ENCODE data around the gene FA2H.

FA2H gene

DNA sequence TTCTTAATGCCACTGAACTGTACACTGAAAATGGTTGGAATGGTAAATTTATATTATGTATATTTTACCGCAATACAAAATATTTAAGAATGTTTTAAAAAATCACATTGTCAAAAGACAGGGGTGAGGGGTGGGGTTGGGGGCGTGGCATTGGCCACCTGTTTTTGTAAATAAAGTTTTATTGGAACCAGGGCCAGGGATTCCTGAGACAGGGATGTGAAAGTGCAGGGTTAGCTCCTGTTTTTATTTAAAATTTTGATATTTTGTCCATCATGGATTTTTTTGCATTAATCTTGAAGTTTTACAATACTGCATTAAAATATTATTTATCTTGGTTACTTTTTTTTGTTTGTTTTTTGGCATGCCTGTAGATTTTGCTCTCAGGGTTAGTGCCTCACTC, 2.3 kb upstream of the FA2H start:
- Histone ChIP-seq H3K9ac (ENCODE audit: low read length) (no peak overlapping the region), H2BK5ac (ENCODE audit: low read depth, low read length, poor library complexity) (no peak overlapping the region), H3K79me1 (ENCODE audit: low read length) (no peaks in the 10 kb centered on the region), H2AK5ac (ENCODE audit: low read length) (no peak overlapping the region), H3K4me2 (ENCODE audit: low read length) (no peak overlapping the region), H3K4me3 (ENCODE audit: low read depth, low read length) (no peak overlapping the region), H3K27ac (ENCODE audit: low read depth, low read length) (no peak overlapping the region), H3K27me3 (ENCODE audit: insufficient read depth, low read length) (peaks cover 5% of the 10 kb centered on the region), H3K79me2 (ENCODE audit: control insufficient read depth, insufficient read depth, low read length, poor library complexity) (no peaks in the 10 kb centered on the region), H3K9me3 (ENCODE audit: insufficient read depth, low read depth, low read length) (no peaks in the 10 kb centered on the region), H3K14ac (ENCODE audit: low read length) (no peak overlapping the region), H3K36me3 (ENCODE audit: control insufficient read depth in 1 of 2, insufficient read depth in 2 of 2, low read length in 2 of 2) (no peaks in the 10 kb centered on the region), H4K8ac (ENCODE audit: low read depth, low read length) (no peak overlapping the region), H3K23ac (ENCODE audit: low read length) (no peak overlapping the region), H4K12ac (ENCODE audit: low read depth, low read length) (no peak overlapping the region), H3K4me1 (ENCODE audit: control insufficient read depth in 1 of 2, insufficient read depth in 2 of 2, low read length in 2 of 2) (peaks cover 3 to 9% of the 10 kb centered on the region in 2 experiments), H2BK120ac (ENCODE audit: insufficient read depth, low read length, poor library complexity) (no peak overlapping the region), H4K91ac (ENCODE audit: low read depth, low read length) (no peak overlapping the region), H2AFZ (ENCODE audit: insufficient read depth, low read length, poor library complexity) (no peak overlapping the region), H2BK12ac (ENCODE audit: low read length) (no peak overlapping the region), H3K18ac (ENCODE audit: low read length) (no peak overlapping the region), H3K4ac (ENCODE audit: low read depth, low read length) (no peak overlapping the region)
- no CpG with 5 or more reads among the region's 2 CpGs for WGBS (ENCODE audit: extremely low coverage, insufficient coverage, insufficient read length)
- no peak for DNase-seq

GRCh38 chr16:74775255-74775654, 635 bp upstream of the FA2H start:
- Histone ChIP-seq H3K9ac (ENCODE audit: low read length) (no peak overlapping the region), H3K27ac (ENCODE audit: low read depth, low read length) (no peak overlapping the region), H2BK120ac (ENCODE audit: insufficient read depth, low read length, poor library complexity) (no peak overlapping the region), H2BK5ac (ENCODE audit: low read depth, low read length, poor library complexity) (no peak overlapping the region), H2BK12ac (ENCODE audit: low read length) (no peak overlapping the region), H3K14ac (ENCODE audit: low read length) (no peak overlapping the region), H3K79me2 (ENCODE audit: control insufficient read depth, insufficient read depth, low read length, poor library complexity) (no peaks in the 10 kb centered on the region), H2AFZ (ENCODE audit: insufficient read depth, low read length, poor library complexity) (no peak overlapping the region), H3K23ac (ENCODE audit: low read length) (no peak overlapping the region), H3K79me1 (ENCODE audit: low read length) (no peaks in the 10 kb centered on the region), H4K91ac (ENCODE audit: low read depth, low read length) (no peak overlapping the region), H3K9me3 (ENCODE audit: insufficient read depth, low read depth, low read length) (no peaks in the 10 kb centered on the region), H4K12ac (ENCODE audit: low read depth, low read length) (no peak overlapping the region), H3K36me3 (ENCODE audit: control insufficient read depth in 1 of 2, insufficient read depth in 2 of 2, low read length in 2 of 2) (no peaks in the 10 kb centered on the region), H4K8ac (ENCODE audit: low read depth, low read length) (no peak overlapping the region), H3K27me3 (ENCODE audit: insufficient read depth, low read length) (peaks cover 5% of the 10 kb centered on the region), H3K4ac (ENCODE audit: low read depth, low read length) (no peak overlapping the region), H3K4me1 (ENCODE audit: control insufficient read depth in 1 of 2, insufficient read depth in 2 of 2, low read length in 2 of 2) (peaks cover 3 to 9% of the 10 kb centered on the region in 2 experiments), H3K4me3 (ENCODE audit: low read depth, low read length) (no peak overlapping the region), H3K18ac (ENCODE audit: low read length) (no peak overlapping the region), H2AK5ac (ENCODE audit: low read length) (no peak overlapping the region), H3K4me2 (ENCODE audit: low read length) (peak overlapping the region; percentile 86)
- no CpG with 5 or more reads among the region's 5 CpGs for WGBS (ENCODE audit: extremely low coverage, insufficient coverage, insufficient read length)
- no peak for DNase-seq

- peaks cover 3 to 9% of the 10 kb centered on the region in 2 experiments for H3K4me1 ChIP-seq (ENCODE audit: control insufficient read depth in 1 of 2, insufficient read depth in 2 of 2, low read length in 2 of 2)
- no peak overlapping the region for H2AK5ac ChIP-seq (ENCODE audit: low read length)
- H3K23ac ChIP-seq (ENCODE audit: low read length), result no peak overlapping the region
- no CpG with 5 or more reads among the region's 14 CpGs for WGBS (ENCODE audit: extremely low coverage, insufficient coverage, insufficient read length)
- peak overlapping the region; percentile 25 for H3K4me3 ChIP-seq (ENCODE audit: low read depth, low read length)
- H3K18ac ChIP-seq (ENCODE audit: low read length), result no peak overlapping the region
- no peak overlapping the region for H2BK120ac ChIP-seq (ENCODE audit: insufficient read depth, low read length, poor library complexity)
- no peak overlapping the region for H3K9ac ChIP-seq (ENCODE audit: low read length)
- peak in 1 of 2 donors; percentile 50 for DNase-seq
- H3K14ac ChIP-seq (ENCODE audit: low read length), result no peak overlapping the region
- H3K27ac ChIP-seq (ENCODE audit: low read depth, low read length), result no peak overlapping the region
- H2BK12ac ChIP-seq (ENCODE audit: low read length), result no peak overlapping the region
- H4K12ac ChIP-seq (ENCODE audit: low read depth, low read length), result no peak overlapping the region
- H2BK5ac ChIP-seq (ENCODE audit: low read depth, low read length, poor library complexity), result no peak overlapping the region
- H4K91ac ChIP-seq (ENCODE audit: low read depth, low read length), result no peak overlapping the region
- H2AFZ ChIP-seq (ENCODE audit: insufficient read depth, low read length, poor library complexity), result no peak overlapping the region
- no peaks in the 10 kb centered on the region for H3K79me2 ChIP-seq (ENCODE audit: control insufficient read depth, insufficient read depth, low read length, poor library complexity)
- H3K79me1 ChIP-seq (ENCODE audit: low read length), result no peaks in the 10 kb centered on the region
- H3K27me3 ChIP-seq (ENCODE audit: insufficient read depth, low read length), result peaks cover 5% of the 10 kb centered on the region
- H4K8ac ChIP-seq (ENCODE audit: low read depth, low read length), result no peak overlapping the region
- H3K36me3 ChIP-seq (ENCODE audit: control insufficient read depth in 1 of 2, insufficient read depth in 2 of 2, low read length in 2 of 2), result no peaks in the 10 kb centered on the region
- H3K4ac ChIP-seq (ENCODE audit: low read depth, low read length), result no peak overlapping the region
- no peaks in the 10 kb centered on the region for H3K9me3 ChIP-seq (ENCODE audit: insufficient read depth, low read depth, low read length)
- H3K4me2 ChIP-seq (ENCODE audit: low read length), result peak overlapping the region; percentile 86
Observed at GRCh38 chr16:74773446-74774222, 986 bp downstream of the FA2H start.

DNA sequence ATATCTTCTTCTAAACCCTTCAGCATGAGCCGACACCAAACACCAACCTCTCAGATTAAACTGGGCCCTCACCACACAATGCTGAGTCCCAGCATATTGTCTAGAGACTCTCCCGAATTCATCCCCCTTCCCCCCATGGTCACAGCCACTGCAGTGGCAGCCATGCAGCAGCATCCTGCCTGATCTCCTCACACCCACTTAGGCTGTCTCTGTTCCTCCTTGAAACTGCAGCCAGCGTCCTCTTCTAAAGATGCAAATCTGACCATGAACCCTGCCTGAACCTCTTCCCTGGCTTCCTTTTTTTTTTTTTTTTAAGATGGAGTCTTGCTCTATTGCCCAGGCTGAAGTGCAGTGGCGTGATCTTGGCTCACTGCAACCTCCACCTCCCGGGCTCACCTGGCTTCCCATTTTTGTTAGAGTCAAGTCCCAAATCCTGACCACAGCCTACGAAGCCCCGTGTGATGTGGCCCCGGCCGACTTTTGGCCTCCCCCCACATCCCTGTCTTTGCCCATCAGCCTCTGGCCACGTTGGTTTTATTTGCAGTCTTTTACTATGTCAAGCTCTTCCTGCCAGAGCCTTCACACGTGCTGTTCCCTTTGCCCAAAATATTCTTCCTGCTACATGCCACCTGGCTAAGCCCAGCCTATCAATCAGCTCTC, 2.8 kb downstream of the FA2H start:
- Histone ChIP-seq H3K23ac (ENCODE audit: low read length) (no peak overlapping the region), H3K27me3 (ENCODE audit: insufficient read depth, low read length) (peaks cover 5% of the 10 kb centered on the region), H2BK5ac (ENCODE audit: low read depth, low read length, poor library complexity) (no peak overlapping the region), H3K79me1 (ENCODE audit: low read length) (no peaks in the 10 kb centered on the region), H3K4me1 (ENCODE audit: control insufficient read depth in 1 of 2, insufficient read depth in 2 of 2, low read length in 2 of 2) (peaks cover 3 to 9% of the 10 kb centered on the region in 2 experiments), H4K91ac (ENCODE audit: low read depth, low read length) (no peak overlapping the region), H4K8ac (ENCODE audit: low read depth, low read length) (no peak overlapping the region), H4K12ac (ENCODE audit: low read depth, low read length) (no peak overlapping the region), H3K27ac (ENCODE audit: low read depth, low read length) (no peak overlapping the region), H3K9ac (ENCODE audit: low read length) (no peak overlapping the region), H2AFZ (ENCODE audit: insufficient read depth, low read length, poor library complexity) (no peak overlapping the region), H3K4ac (ENCODE audit: low read depth, low read length) (no peak overlapping the region), H3K36me3 (ENCODE audit: control insufficient read depth in 1 of 2, insufficient read depth in 2 of 2, low read length in 2 of 2) (no peaks in the 10 kb centered on the region), H3K18ac (ENCODE audit: low read length) (no peak overlapping the region), H2AK5ac (ENCODE audit: low read length) (no peak overlapping the region), H3K4me3 (ENCODE audit: low read depth, low read length) (no peak overlapping the region), H3K14ac (ENCODE audit: low read length) (no peak overlapping the region), H2BK12ac (ENCODE audit: low read length) (no peak overlapping the region), H3K9me3 (ENCODE audit: insufficient read depth, low read depth, low read length) (peaks cover 2% of the 10 kb centered on the region), H3K4me2 (ENCODE audit: low read length) (no peak overlapping the region), H3K79me2 (ENCODE audit: control insufficient read depth, insufficient read depth, low read length, poor library complexity) (no peaks in the 10 kb centered on the region), H2BK120ac (ENCODE audit: insufficient read depth, low read length, poor library complexity) (no peak overlapping the region)
- no CpG with 5 or more reads among the region's 11 CpGs for WGBS (ENCODE audit: extremely low coverage, insufficient coverage, insufficient read length)
- DNase-seq, result no peak
